ENCODE results near the gene C9orf50.

- TF ChIP-seq HDAC2 (IDR thresholded peaks at IDR 0.05) (no peak), CEBPB (IDR thresholded peaks at IDR 0.05) (no peak), CTCF (IDR thresholded peaks at IDR 0.05) (no peak), SMC3 (IDR thresholded peaks at IDR 0.05) (no peak), CHD2 (IDR thresholded peaks at IDR 0.05; ENCODE audit: low read length, partially characterized antibody) (no peak), FOSB (CRISPR knock-in tag; IDR thresholded peaks at IDR 0.05) (no peak), POLR2A (IDR thresholded peaks at IDR 0.05; ENCODE audit: low read length) (no peak), MYC (IDR thresholded peaks at IDR 0.05; ENCODE audit: borderline replicate concordance, low read length) (no peak), ELK1 (IDR thresholded peaks at IDR 0.05; ENCODE audit: low read depth, low read length) (no peak), ESRRA (IDR thresholded peaks at IDR 0.05; ENCODE audit: borderline replicate concordance, low read length) (no peak), BHLHE40 (IDR thresholded peaks at IDR 0.05; ENCODE audit: low read depth, low read length) (no peak)
Observed at GRCh38 chr9:129646252-129646651, 25.4 kb upstream of the C9orf50 start.

Data from A549 (cell line).